SK-N-SH treated with all-trans-retinoic acid at 6 μM for 48 hours (cell line): ENCODE results near the gene STPG3.

Experiments
- ARNTL ChIP-seq: fragments of 450-650 bp; formaldehyde crosslinking; IDR thresholded peaks from 2 replicates; pipeline ENCODE4 v1.5.0; 2020; ENCODE audit warnings: low read depth, mild to moderate bottlenecking, moderate library complexity, borderline replicate concordance
- CREB5 ChIP-seq: fragments of 250-450 bp; sonication (Bioruptor Pico); IDR thresholded peaks from 2 replicates; pipeline ENCODE4 v1.5.1; 2020; ENCODE audit warnings: low read depth, mild to moderate bottlenecking, moderate library complexity
- ISL1 ChIP-seq: fragments of 250-450 bp; sonication (Bioruptor Pico); IDR thresholded peaks from 2 replicates; pipeline ENCODE4 v2.1.2; 2022; ENCODE audit warnings: mild to moderate bottlenecking, moderate library complexity
- SNAI2 ChIP-seq: fragments of 250-450 bp; sonication (Bioruptor Pico); IDR thresholded peaks from 2 replicates; pipeline ENCODE4 v1.5.0; 2020; ENCODE audit warnings: mild to moderate bottlenecking, moderate library complexity
- ZFP3 ChIP-seq: fragments of 250-450 bp; sonication (Bioruptor Pico); IDR thresholded peaks from 2 replicates; pipeline ENCODE4 v1.5.0; 2020; ENCODE audit warnings: mild to moderate bottlenecking, moderate library complexity
- TF ChIP-seq, protein P1 (sequence below): fragments of 250-450 bp; sonication (Bioruptor Pico); IDR thresholded peaks from 2 replicates; pipeline ENCODE4 v1.8.0; 2020; ENCODE audit warnings: mild to moderate bottlenecking, moderate library complexity, borderline replicate concordance

- TF ChIP-seq ARNTL (CRISPR knock-in tag) (no peak), CREB5 (CRISPR knock-in tag) (no peak), ZFP3 (CRISPR knock-in tag) (no peak), ISL1 (no peak), SNAI2 (CRISPR knock-in tag) (no peak)
- TF ChIP-seq, protein P1, sequence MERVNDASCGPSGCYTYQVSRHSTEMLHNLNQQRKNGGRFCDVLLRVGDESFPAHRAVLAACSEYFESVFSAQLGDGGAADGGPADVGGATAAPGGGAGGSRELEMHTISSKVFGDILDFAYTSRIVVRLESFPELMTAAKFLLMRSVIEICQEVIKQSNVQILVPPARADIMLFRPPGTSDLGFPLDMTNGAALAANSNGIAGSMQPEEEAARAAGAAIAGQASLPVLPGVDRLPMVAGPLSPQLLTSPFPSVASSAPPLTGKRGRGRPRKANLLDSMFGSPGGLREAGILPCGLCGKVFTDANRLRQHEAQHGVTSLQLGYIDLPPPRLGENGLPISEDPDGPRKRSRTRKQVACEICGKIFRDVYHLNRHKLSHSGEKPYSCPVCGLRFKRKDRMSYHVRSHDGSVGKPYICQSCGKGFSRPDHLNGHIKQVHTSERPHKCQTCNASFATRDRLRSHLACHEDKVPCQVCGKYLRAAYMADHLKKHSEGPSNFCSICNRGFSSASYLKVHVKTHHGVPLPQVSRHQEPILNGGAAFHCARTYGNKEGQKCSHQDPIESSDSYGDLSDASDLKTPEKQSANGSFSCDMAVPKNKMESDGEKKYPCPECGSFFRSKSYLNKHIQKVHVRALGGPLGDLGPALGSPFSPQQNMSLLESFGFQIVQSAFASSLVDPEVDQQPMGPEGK (CRISPR knock-in tag), result no peak
Observed at GRCh38 chr9:137267933-137268355, 16.9 kb downstream of the STPG3 start.
